A549 (cell line): ENCODE results near the gene CIBAR2. TPM values are rescaled to one million over a fixed set of nuclear protein-coding genes. Genes with fewer than 3 reads are reported as not detected.

Source experiments
- ATAC-seq, 2 experiments: fragments of 200-7000 bp in 1 of 2; fragments of >200 bp in 1 of 2; cut with Nextera tagmentation in 1 of 2; cut with Tn5 transposase in 1 of 2; 3 replicates each; pipeline versions ENCODE4 v1.8.0 to v1.9.1; 2018 to 2020; ENCODE audit warnings: mild to moderate bottlenecking in 1 of 2, moderate library complexity in 1 of 2
- CTCF ChIA-PET: fragments of 300-600 bp; sonication (Branson Sonifier 250); formaldehyde crosslinking; extraction: SDS; loops from one replicate; lab custom pipeline; 2021; ENCODE audit warnings: antibody characterized with exemption, inconsistent platforms; lab: Yijun Ruan, JAX
- POLR2A ChIA-PET: fragments of 350-600 bp; formaldehyde crosslinking; extraction: SDS; loops from one replicate; lab custom pipeline; 2021; ENCODE audit warnings: antibody characterized with exemption, inconsistent platforms; lab: Yijun Ruan, JAX
- DNase-seq, 2 experiments: peaks; one replicate each; pipeline versions ENCODE4 v3.0.0 to v3.0.0-alpha.2; 2011 to 2016; ENCODE audit warnings: low read depth in 1 of 2, low spot score in 1 of 2
- FAIRE-seq: peaks from 2 replicates; lab custom pipeline; 2011; peaks lifted over from hg19 to GRCh38; lab: Jason Lieb, UNC
- H3K27ac ChIP-seq, 2 experiments: fragments of >200 bp; sonication (Bioruptor Twin); formaldehyde crosslinking; 3 replicates each; pipeline ENCODE4 v1.5.1; 2016 to 2017
- H3K4me1 ChIP-seq: fragments of >200 bp; sonication (Bioruptor Twin); formaldehyde crosslinking; 3 replicates; pipeline ENCODE4 v1.6.1; 2016
- H3K4me2 ChIP-seq: fragments of >200 bp; sonication (Bioruptor Twin); formaldehyde crosslinking; 3 replicates; pipeline ENCODE4 v1.6.1; 2016
- H3K4me3 ChIP-seq: fragments of >200 bp; sonication (Bioruptor Twin); formaldehyde crosslinking; 3 replicates; pipeline ENCODE4 v1.5.1; 2016
- H3K9me3 ChIP-seq: fragments of >200 bp; sonication (Bioruptor Twin); formaldehyde crosslinking; 3 replicates; pipeline ENCODE4 v1.6.1; 2016
- BHLHE40 ChIP-seq: IDR thresholded peaks from 2 replicates; pipeline ENCODE4 v1.6.1; 2012; ENCODE audit warnings: low read depth, low read length, inconsistent platforms
- CBX2 ChIP-seq: fragments of 200-600 bp; sonication (generic); IDR thresholded peaks from 2 replicates; pipeline ENCODE4 v1.6.1; 2016; ENCODE audit warnings: low read depth, mild to moderate bottlenecking, borderline replicate concordance
- ESRRA ChIP-seq: fragments of 150-350 bp; IDR thresholded peaks from 2 replicates; pipeline ENCODE4 v1.6.1; 2014; ENCODE audit warnings: mild to moderate bottlenecking, low read length, borderline replicate concordance
- FOSB ChIP-seq: fragments of 250-450 bp; sonication (Bioruptor Pico); IDR thresholded peaks from 2 replicates; pipeline ENCODE4 v1.5.0; 2020; ENCODE audit warnings: mild to moderate bottlenecking, moderate library complexity
- FOSL2 ChIP-seq, 2 experiments: fragments of 450-650 bp in 1 of 2; fragments of >200 bp in 1 of 2; sonication (Bioruptor Twin) in 1 of 2; formaldehyde crosslinking; IDR thresholded peaks; 2 replicates each; pipeline versions ENCODE4 v1.5.0 to v1.6.1; 2016 to 2020; ENCODE audit warnings: mild to moderate bottlenecking in 1 of 2, moderate library complexity in 1 of 2
- FOXS1 ChIP-seq: fragments of 250-450 bp; sonication (Bioruptor Pico); IDR thresholded peaks from 2 replicates; pipeline ENCODE4 v1.5.0; 2020; ENCODE audit warnings: mild to moderate bottlenecking, moderate library complexity
- GATA3 ChIP-seq: IDR thresholded peaks from 2 replicates; pipeline ENCODE4 v1.6.1; 2012; ENCODE audit warnings: borderline replicate concordance
- HEYL ChIP-seq: fragments of 250-450 bp; sonication (Bioruptor Pico); IDR thresholded peaks from 2 replicates; pipeline ENCODE4 v1.8.0; 2021; ENCODE audit warnings: mild to moderate bottlenecking, moderate library complexity
- HOXB5 ChIP-seq: fragments of 250-450 bp; sonication (Bioruptor Pico); IDR thresholded peaks from 2 replicates; pipeline ENCODE4 v1.5.0; 2020; ENCODE audit warnings: mild to moderate bottlenecking, moderate library complexity
- JUN ChIP-seq, 2 experiments: fragments of >200 bp; sonication (Bioruptor Twin); formaldehyde crosslinking; IDR thresholded peaks; 2 replicates in 1 of 2; 3 replicates in 1 of 2; pipeline ENCODE4 v1.6.1; 2016 to 2017
- MAFK ChIP-seq: fragments of 450-650 bp; IDR thresholded peaks from 2 replicates; pipeline ENCODE4 v1.6.1; 2014; ENCODE audit not compliant: partially characterized antibody
- MAZ ChIP-seq: fragments of 150-350 bp; IDR thresholded peaks from 2 replicates; pipeline ENCODE4 v1.6.1; 2014; ENCODE audit warnings: antibody characterized with exemption, low read depth, low read length, borderline replicate concordance
- NR3C1 ChIP-seq: fragments of >200 bp; sonication (Bioruptor Twin); formaldehyde crosslinking; IDR thresholded peaks from 3 replicates; pipeline ENCODE4 v1.6.1; 2017
- POLR2A ChIP-seq: IDR thresholded peaks from 2 replicates; pipeline ENCODE4 v1.6.1; 2012; ENCODE audit warnings: mild to moderate bottlenecking, low read length
- RARB ChIP-seq: fragments of 250-450 bp; sonication (Bioruptor Pico); IDR thresholded peaks from 2 replicates; pipeline ENCODE4 v1.8.0; 2021; ENCODE audit warnings: mild to moderate bottlenecking, moderate library complexity
- REST ChIP-seq: fragments of 200-600 bp; sonication (generic); IDR thresholded peaks from 2 replicates; pipeline ENCODE4 v1.6.1; 2016; ENCODE audit warnings: antibody characterized with exemption, mild to moderate bottlenecking, moderate library complexity
- TFCP2L1 ChIP-seq: fragments of 250-450 bp; sonication (Bioruptor Pico); IDR thresholded peaks from 2 replicates; pipeline ENCODE4 v1.5.0; 2021; ENCODE audit warnings: mild to moderate bottlenecking
- ZSCAN20 ChIP-seq: fragments of 250-450 bp; sonication (Bioruptor Pico); IDR thresholded peaks from 2 replicates; pipeline ENCODE4 v1.8.0; 2022; ENCODE audit warnings: mild to moderate bottlenecking, moderate library complexity
- whole genome bisulfite sequencing: methylation state at CpG from one replicate; pipeline ENCODE4 v1.1.6; 2017; ENCODE audit errors: missing lambda C conversion rate; 5-methylcytosine and 5-hydroxymethylcytosine counted together
- polyA plus RNA-seq, 4 experiments: library from polyadenylated mRNA; depleted of rRNA in 3 of 4; stranded (reverse); fragments of >200 nt; fragmentation: RNase III in 1 of 4; extraction: RNeasy Plus Mini Kit Qiagen cat#74134 plus additional on column Dnase treatment in 1 of 4; gene quantifications; 2 replicates in 3 of 4; 3 replicates in 1 of 4; pipeline ENCODE4 v1.2.3, GENCODE V29; 2011 to 2017
- TF ChIP-seq, protein P1 (sequence below): fragments of 250-450 bp; sonication (Bioruptor Pico); IDR thresholded peaks from 2 replicates; pipeline ENCODE4 v1.5.0; 2021; ENCODE audit warnings: mild to moderate bottlenecking, moderate library complexity, borderline replicate concordance
- TF ChIP-seq, protein P2 (sequence below): fragments of 250-450 bp; sonication (Bioruptor Pico); IDR thresholded peaks from 2 replicates; pipeline ENCODE4 v1.5.0; 2020; ENCODE audit warnings: low read depth, mild to moderate bottlenecking, moderate library complexity
- TF ChIP-seq, protein P3 (sequence below): fragments of 450-650 bp; IDR thresholded peaks from 2 replicates; pipeline ENCODE4 v1.6.1; 2014; ENCODE audit warnings: antibody characterized with exemption
- TF ChIP-seq, protein P4 (sequence below): IDR thresholded peaks from 2 replicates; pipeline ENCODE4 v1.6.1; 2012

Gene CIBAR2
- polyA plus RNA-seq, 2 of the 4 experiments (the other 2 are of a cell fraction): not detected

DNA sequence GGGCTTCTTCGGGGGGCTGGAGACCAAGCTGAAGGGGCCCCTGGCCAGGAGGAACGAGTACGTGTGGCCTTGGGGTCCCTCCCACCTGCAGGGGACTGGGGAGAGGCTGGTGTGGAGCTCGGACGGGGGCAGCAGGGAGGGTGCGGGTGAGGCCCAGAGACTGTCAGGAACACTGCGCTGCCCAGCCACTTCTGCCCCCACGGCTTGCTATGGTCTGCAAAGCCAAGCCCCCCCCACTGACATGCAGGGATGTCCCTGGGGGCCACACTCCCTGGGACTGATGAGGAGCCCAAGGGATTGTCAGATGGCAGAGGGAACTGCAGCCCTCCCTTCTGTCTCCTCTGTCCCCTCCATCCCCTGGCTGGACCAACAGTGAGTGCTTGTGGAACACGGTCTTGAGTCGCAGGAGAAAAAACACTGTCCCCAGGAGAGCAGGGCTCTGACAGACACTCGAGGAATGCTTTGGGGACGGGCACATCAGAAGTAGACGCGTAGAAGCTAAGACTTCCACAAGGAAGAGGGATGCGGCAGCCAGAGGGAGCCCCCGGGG lies 34.6 kb downstream of the CIBAR2 start:
- Histone ChIP-seq H3K9me3 (no peaks in the 10 kb centered on the region), H3K27ac (no peak overlapping the region), H3K4me2 (no peak overlapping the region), H3K4me1 (no peaks in the 10 kb centered on the region), H3K4me3 (no peak overlapping the region)
- TF ChIP-seq, protein P1, sequence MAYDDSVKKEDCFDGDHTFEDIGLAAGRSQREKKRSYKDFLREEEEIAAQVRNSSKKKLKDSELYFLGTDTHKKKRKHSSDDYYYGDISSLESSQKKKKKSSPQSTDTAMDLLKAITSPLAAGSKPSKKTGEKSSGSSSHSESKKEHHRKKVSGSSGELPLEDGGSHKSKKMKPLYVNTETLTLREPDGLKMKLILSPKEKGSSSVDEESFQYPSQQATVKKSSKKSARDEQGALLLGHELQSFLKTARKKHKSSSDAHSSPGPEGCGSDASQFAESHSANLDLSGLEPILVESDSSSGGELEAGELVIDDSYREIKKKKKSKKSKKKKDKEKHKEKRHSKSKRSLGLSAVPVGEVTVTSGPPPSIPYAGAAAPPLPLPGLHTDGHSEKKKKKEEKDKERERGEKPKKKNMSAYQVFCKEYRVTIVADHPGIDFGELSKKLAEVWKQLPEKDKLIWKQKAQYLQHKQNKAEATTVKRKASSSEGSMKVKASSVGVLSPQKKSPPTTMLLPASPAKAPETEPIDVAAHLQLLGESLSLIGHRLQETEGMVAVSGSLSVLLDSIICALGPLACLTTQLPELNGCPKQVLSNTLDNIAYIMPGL (CRISPR knock-in tag): no peak
- TF ChIP-seq FOXS1 (CRISPR knock-in tag) (no peak), HEYL (no peak), REST (no peak), TFCP2L1 (CRISPR knock-in tag) (no peak), HOXB5 (no peak), FOSB (no peak), GATA3 (no peak), RARB (CRISPR knock-in tag) (no peak), FOSL2 (IDR thresholded peaks at IDR 0.05) (no peak), FOSL2 (CRISPR knock-in tag; IDR thresholded peaks at IDR 0.05) (no peak), MAZ (no peak), CBX2 (no peak), ESRRA (no peak), MAFK (no peak), POLR2A (no peak), BHLHE40 (no peak), ZSCAN20 (no peak)
- TF ChIP-seq, protein P2, sequence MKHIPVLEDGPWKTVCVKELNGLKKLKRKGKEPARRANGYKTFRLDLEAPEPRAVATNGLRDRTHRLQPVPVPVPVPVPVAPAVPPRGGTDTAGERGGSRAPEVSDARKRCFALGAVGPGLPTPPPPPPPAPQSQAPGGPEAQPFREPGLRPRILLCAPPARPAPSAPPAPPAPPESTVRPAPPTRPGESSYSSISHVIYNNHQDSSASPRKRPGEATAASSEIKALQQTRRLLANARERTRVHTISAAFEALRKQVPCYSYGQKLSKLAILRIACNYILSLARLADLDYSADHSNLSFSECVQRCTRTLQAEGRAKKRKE (CRISPR knock-in tag): no peak
- ChIA-PET CTCF (interaction anchor here (1.3 to 4.4 kb wide), 5 partner anchors 9 to 107 kb away, joined by 3 to 30 read pairs (median 5); partner anchors contain the start of gene KIAA0513), POLR2A (no interaction called here)
- WGBS: 80% methylated on average over 16 of the region's 16 CpGs
- ATAC-seq (no peak), DNase-seq (no peak), FAIRE-seq (no peak)

DNA sequence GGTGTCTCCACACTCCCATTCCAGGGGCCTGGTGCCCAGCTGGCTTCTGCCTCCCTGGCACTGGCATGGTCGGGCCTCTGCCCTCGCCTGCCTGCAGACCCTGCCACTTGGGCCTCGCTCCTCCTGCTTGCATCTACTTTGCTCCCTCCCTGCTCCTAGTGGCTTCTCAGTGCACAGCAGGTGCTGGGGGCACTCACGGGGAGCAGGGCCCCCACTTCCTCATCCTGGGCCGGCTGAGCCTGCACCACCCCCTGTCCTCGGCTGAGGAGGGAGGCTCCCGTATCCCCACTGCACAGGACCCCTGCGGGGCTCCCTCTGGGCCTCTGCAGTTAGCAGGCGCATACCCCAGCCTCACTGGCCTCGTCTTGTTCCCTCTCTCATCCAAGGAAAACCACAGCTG lies 35.2 kb downstream of the CIBAR2 start:
- Histone ChIP-seq H3K4me2 (no peak overlapping the region), H3K4me3 (no peak overlapping the region), H3K27ac (no peak overlapping the region), H3K9me3 (no peaks in the 10 kb centered on the region), H3K4me1 (no peaks in the 10 kb centered on the region)
- TF ChIP-seq ZSCAN20 (no peak), JUN (IDR thresholded peaks at IDR 0.05) (no peak), FOXS1 (CRISPR knock-in tag) (no peak), NR3C1 (no peak)
- TF ChIP-seq, protein P1 (CRISPR knock-in tag): no peak
- TF ChIP-seq, protein P3, sequence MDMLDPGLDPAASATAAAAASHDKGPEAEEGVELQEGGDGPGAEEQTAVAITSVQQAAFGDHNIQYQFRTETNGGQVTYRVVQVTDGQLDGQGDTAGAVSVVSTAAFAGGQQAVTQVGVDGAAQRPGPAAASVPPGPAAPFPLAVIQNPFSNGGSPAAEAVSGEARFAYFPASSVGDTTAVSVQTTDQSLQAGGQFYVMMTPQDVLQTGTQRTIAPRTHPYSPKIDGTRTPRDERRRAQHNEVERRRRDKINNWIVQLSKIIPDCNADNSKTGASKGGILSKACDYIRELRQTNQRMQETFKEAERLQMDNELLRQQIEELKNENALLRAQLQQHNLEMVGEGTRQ: no peak
- TF ChIP-seq, protein P4, sequence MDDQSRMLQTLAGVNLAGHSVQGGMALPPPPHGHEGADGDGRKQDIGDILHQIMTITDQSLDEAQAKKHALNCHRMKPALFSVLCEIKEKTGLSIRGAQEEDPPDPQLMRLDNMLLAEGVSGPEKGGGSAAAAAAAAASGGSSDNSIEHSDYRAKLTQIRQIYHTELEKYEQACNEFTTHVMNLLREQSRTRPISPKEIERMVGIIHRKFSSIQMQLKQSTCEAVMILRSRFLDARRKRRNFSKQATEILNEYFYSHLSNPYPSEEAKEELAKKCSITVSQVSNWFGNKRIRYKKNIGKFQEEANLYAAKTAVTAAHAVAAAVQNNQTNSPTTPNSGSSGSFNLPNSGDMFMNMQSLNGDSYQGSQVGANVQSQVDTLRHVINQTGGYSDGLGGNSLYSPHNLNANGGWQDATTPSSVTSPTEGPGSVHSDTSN: no peak
- FAIRE-seq (no peak), ATAC-seq (peak in 1 of 2 experiments; percentile 35; a peak in 2 of 6 replicates), DNase-seq (no peak)
- ChIA-PET CTCF (interaction anchor here (1.3 to 4.4 kb wide), 3 partner anchors 10 to 49 kb away, joined by 3 to 30 read pairs (median 7); partner anchors contain the start of gene KIAA0513), POLR2A (no interaction called here)
- 84% methylated on average over 10 of the region's 10 CpGs for WGBS
